GM18867 (cell line): ENCODE results near the gene LIPJ.
A peak's percentile ranks its signal among the peaks of the same experiment; 100 is the strongest.

Experiments
- ATAC-seq: cut with Tn5 transposase; IDR thresholded peaks from one replicate; pipeline ENCODE4 v1.9.1; 2021; ENCODE audit warnings: mild to moderate bottlenecking, moderate library complexity; ENCODE audit not compliant: unreplicated experiment

The LIPJ gene

DNA sequence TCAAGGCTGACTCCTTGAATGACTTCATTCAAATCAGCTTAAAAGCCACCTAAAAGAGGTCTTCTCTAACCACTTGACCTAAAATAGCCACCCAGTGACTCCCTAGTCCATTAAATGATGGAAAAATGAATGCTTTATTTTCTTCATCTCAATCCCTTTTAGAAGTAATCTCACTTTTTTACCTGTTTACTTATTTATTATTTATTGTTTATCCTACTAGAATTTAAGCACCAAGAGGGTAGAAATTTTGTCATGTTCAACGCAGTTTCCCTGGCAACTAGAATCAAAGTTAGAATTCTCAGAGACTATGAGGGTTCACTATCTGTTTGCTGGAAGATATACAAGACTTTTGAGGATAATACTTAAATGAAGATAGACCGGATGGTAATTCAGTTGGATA lies at the start of gene LIPJ:
LIPJ (plus strand) TSS at position 301 of the 400 bp plus-strand sequence. CDS start 3,926 bp downstream, outside the sequence.
- no peak for ATAC-seq

- ATAC-seq = no peak
Measured at GRCh38 chr10:88537322-88537721, 49.2 kb upstream of the LIPJ start.

DNA sequence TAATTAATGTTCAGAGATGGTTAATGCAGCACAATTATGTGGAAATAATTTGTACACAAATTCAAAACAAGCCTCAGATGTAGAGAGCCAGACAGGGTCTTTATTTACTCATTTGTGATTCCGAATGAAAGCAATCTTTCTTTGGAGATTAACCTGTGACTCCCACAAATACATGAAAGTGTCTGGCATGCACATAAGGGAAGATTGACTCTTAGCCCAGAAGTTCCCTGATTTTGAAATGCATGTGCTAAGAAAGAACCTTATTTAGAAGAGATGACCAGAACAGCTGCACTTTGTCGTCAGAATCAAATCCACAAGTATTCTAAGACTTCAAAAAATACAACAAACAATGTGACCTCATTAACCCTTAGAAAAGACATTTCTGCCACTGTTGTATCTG lies 48.5 kb upstream of the LIPJ start:
- no peak for ATAC-seq

GRCh38 chr10:88540351-88540750 lies 46.2 kb upstream of the LIPJ start:
- ATAC-seq = no peak

- ATAC-seq = no peak
Measured at GRCh38 chr10:88541116-88541626, 45.4 kb upstream of the LIPJ start.

GRCh38 chr10:88542522-88542921 lies 44.0 kb upstream of the LIPJ start:
- ATAC-seq = no peak

DNA sequence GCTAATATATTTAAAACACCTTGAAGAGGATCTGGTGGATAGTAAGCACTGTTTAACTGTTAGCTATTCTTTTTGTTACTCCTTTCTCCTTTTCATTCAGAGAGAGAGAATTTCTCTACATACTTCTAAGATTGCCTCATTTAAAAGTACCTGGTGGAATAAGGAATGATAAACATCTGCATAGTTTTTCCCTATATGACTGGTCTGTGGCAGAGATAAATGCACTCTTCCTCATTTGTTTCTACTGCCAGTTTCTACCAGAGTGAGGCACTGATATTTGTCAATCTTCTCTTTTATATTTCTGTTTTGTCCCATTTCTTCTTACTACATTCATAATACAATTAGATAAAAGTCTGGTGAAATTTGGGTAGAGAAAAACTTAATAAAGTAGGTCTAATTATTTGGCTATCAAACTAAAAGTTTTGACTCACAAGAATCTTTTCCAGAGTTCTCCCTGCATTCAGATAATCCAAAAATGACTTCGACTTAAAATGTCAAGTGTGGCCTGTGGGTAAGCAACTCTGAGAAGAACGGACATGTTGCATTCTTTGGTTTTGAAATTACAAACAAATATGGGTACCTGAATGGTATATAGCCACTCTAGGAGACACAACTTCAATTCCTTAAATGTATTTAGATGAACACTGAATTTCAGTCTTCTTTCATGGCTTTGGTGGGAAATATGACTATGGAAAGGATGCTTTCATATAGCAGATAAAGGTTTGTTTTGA lies 42.3 kb upstream of the LIPJ start:
- no peak for ATAC-seq

DNA sequence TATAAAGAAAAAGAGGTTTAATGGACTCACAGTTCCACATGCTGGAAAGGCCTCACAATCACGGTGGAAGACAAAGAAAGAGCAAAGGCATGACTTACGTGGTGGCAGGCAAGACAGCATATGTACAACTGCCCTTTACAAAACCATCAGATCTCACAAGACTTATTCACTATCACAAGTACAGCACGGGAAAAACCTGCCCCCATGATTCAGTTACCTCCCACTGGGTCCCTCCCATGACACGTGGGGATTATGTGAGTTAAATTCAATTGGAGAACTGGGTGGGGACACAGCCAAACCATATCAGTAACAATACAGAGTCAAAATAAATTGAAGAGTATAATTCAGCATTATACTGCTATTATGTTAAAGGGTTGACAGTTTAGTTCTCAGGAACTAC lies 41.2 kb upstream of the LIPJ start:
- ATAC-seq = no peak

GRCh38 chr10:88546497-88546896 lies 40.1 kb upstream of the LIPJ start:
- ATAC-seq = no peak

- no peak for ATAC-seq
Measured at GRCh38 chr10:88551246-88551645, 35.3 kb upstream of the LIPJ start.

- peak; percentile 73 for ATAC-seq
Measured at GRCh38 chr10:88553116-88553752, 33.3 kb upstream of the LIPJ start.

- ATAC-seq = no peak
Measured at GRCh38 chr10:88555190-88555908, 31.2 kb upstream of the LIPJ start.

DNA sequence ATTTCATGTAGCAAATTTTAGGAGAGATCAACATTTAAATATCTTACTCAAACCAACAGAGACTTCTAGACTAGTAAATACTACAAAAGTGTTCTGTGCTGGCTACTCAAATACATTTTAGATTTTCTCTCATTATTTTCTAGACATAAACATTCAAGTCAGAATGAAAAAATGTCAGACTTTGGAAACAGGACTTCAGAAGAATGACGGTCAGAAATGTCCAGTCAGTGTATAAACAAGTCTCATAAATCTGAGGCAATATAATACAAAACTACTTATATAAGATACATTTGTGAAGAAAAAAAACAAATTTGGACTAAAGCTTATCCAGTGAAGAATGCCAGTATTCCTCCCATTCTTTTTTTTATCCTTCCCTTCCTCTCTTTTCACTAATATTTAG lies 29.3 kb upstream of the LIPJ start:
- no peak for ATAC-seq

DNA sequence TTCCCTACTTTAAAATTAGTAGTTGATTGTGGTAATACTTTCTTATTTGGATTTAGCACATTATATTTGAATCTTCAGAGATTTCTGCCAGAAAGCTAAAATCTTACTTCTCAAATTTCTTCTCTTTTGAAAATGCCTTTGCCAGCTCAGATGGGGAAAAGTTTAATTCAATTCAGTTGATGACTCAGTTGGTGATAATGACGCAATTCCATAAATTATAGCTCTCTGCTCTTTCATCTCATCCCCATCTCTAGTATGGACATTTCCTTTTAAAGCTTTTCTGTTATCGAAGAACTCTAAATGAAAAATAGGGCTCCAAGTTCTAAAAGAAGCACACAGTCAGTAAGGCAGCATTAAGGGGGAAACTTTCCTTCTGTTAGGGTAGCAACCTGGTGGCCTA lies 28.9 kb upstream of the LIPJ start:
- no peak for ATAC-seq

GRCh38 chr10:88562152-88562551 lies 24.4 kb upstream of the LIPJ start:
- ATAC-seq = no peak

GRCh38 chr10:88565072-88565471 lies 21.5 kb upstream of the LIPJ start:
- ATAC-seq = no peak

DNA sequence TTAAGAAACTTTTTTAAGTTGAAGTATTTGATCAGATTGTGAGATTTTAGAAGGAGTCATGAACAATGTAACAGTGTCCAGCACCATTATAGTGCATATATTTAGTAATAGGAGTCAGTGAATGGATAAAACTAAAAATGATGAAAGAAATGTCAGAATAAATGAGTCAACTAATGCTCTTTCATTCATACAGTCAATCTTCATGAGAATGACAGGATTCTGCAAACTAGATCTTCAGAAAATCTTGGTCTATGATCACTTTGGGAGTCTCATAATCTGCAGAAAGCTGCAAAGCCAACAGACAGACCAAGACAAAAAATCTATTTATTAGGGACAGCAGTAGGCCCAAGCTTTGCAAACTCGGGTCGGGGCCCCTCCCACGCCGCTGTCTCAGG lies 4.2 kb upstream of the LIPJ start:
- no peak for ATAC-seq

- ATAC-seq = peak; percentile 83
Measured at GRCh38 chr10:88582806-88583583, 3.6 kb upstream of the LIPJ start, which contains the start of gene RNLS. Gene RNLS, minus strand, starts transcription at chr10:88583318.

- no peak for ATAC-seq
Measured at GRCh38 chr10:88583584-88583957, 3.0 kb upstream of the LIPJ start.

GRCh38 chr10:88592381-88592780 lies 5.8 kb downstream of the LIPJ start:
- ATAC-seq = no peak

- no peak for ATAC-seq
Measured at GRCh38 chr10:88592906-88593305, 6.3 kb downstream of the LIPJ start.
